HCT116 (cell line): ENCODE measurements around the gene MXD1. TPM values are rescaled to one million over a fixed set of nuclear protein-coding genes. Genes with fewer than 3 reads are reported as not detected.
"Not testable (repeated sequence)": the region's sequence is repeated elsewhere in the genome, so short reads cannot be mapped to it uniquely, and the experiment has no call there.

Source experiments
- ATAC-seq: fragments of 200-7000 bp; cut with Tn5 transposase; 2 replicates; pipeline ENCODE4 v1.9.1; 2020; ENCODE audit warnings: mild to moderate bottlenecking, moderate library complexity
- BruUV-seq: library from RNA; stranded (reverse); fragments of 400-500 nt; replicated peaks from 2 replicates; lab custom pipeline; 2021; lab: Mats Ljungman, UMichigan
- CTCF ChIA-PET: fragments of 300-600 bp; sonication (Branson Sonifier 250); formaldehyde crosslinking; loops from one replicate; lab custom pipeline; 2021; ENCODE audit warnings: antibody characterized with exemption; lab: Charles Lee
- POLR2A ChIA-PET: fragments of 300-600, 350-600 bp; sonication (Branson Sonifier 250); formaldehyde crosslinking; loops from one replicate; lab custom pipeline; 2021; ENCODE audit warnings: antibody characterized with exemption; lab: Charles Lee
- RAD21 ChIA-PET, 2 experiments: fragments of 300-600 bp; sonication (Branson Sonifier 250); formaldehyde crosslinking; loops; one replicate each; lab custom pipeline; 2023; ENCODE audit warnings: low total read pairs in 2 of 2; ENCODE audit not compliant: uncharacterized antibody in 2 of 2, unreplicated experiment in 2 of 2, low non-redundant PET in 1 of 2; lab: Charles Lee
- DNase-seq: peaks from one replicate; pipeline ENCODE4 v3.0.0-alpha.2; 2010; ENCODE audit warnings: low read depth, low spot score
- H2AFZ ChIP-seq: fragments of 200-600 bp; shearing (Covaris generic), sonication (generic); 2 replicates; pipeline ENCODE4 v1.6.1; 2017; ENCODE audit warnings: low read depth, mixed run types, mixed read lengths, antibody characterized with exemption, low read length; ENCODE audit not compliant: poor library complexity, severe bottlenecking
- H3K27ac ChIP-seq: 2 replicates; pipeline ENCODE4 v1.5.1; 2012; ENCODE audit warnings: low read depth, low read length
- H3K27me3 ChIP-seq: fragments of 200-600 bp; sonication (generic); 2 replicates; pipeline ENCODE4 v1.6.1; 2016; ENCODE audit warnings: mixed run types, low read length, mixed read lengths; ENCODE audit not compliant: insufficient read depth
- H3K36me3 ChIP-seq, 2 experiments: fragments of 200-500 bp in 1 of 2; fragments of 200-600 bp in 1 of 2; sonication (Bioruptor generic) in 1 of 2; sonication (generic) in 1 of 2; 2 replicates each; pipeline versions ENCODE4 v1.5.1 to v1.6.1; 2014 to 2016; ENCODE audit warnings: low read length in 2 of 2, inconsistent platforms in 1 of 2, mixed read lengths in 1 of 2, mixed run types in 1 of 2; ENCODE audit not compliant: insufficient read depth in 2 of 2, control insufficient read depth in 1 of 2
- H3K4me1 ChIP-seq, 2 experiments: fragments of 200-600 bp in 1 of 2; sonication (generic) in 1 of 2; 2 replicates each; pipeline versions ENCODE4 v1.5.1 to v1.6.1; 2012 to 2017; ENCODE audit warnings: low read length in 2 of 2, inconsistent platforms in 1 of 2, mild to moderate bottlenecking in 1 of 2, mixed read lengths in 1 of 2, mixed run types in 1 of 2, moderate library complexity in 1 of 2; ENCODE audit not compliant: insufficient read depth in 2 of 2, control insufficient read depth in 1 of 2
- H3K4me2 ChIP-seq: fragments of 200-600 bp; sonication (generic); 2 replicates; pipeline ENCODE4 v1.6.1; 2017; ENCODE audit warnings: mixed run types, low read length, mixed read lengths
- H3K4me3 ChIP-seq, 2 experiments: fragments of 200-600 bp in 1 of 2; sonication (generic) in 1 of 2; replicated peaks in 1 of 2; 2 replicates each; pipeline ENCODE4 v1.5.1; 2011 to 2016; ENCODE audit warnings: low read length in 2 of 2, control low read depth in 1 of 2, low read depth in 1 of 2, mild to moderate bottlenecking in 1 of 2, mixed read lengths in 1 of 2, mixed run types in 1 of 2
- H3K79me2 ChIP-seq: fragments of 200-600 bp; sonication (generic); 2 replicates; pipeline ENCODE4 v1.6.1; 2017; ENCODE audit warnings: mild to moderate bottlenecking, mixed run types, low read length, moderate library complexity, mixed read lengths; ENCODE audit not compliant: insufficient read depth
- H3K9ac ChIP-seq: fragments of 200-600 bp; sonication (generic); 2 replicates; pipeline ENCODE4 v1.6.1; 2016; ENCODE audit warnings: low read length, mixed read lengths
- H3K9me2 ChIP-seq: fragments of 200-600 bp; sonication (generic), shearing (Covaris generic); 2 replicates; pipeline ENCODE4 v1.6.1; 2017; ENCODE audit warnings: mixed run types, mild to moderate bottlenecking, moderate library complexity; ENCODE audit not compliant: insufficient read depth
- H3K9me3 ChIP-seq, 2 experiments: fragments of 200-500 bp in 1 of 2; fragments of 200-600 bp in 1 of 2; sonication (Bioruptor generic) in 1 of 2; sonication (generic) in 1 of 2; 2 replicates each; pipeline ENCODE4 v1.6.1; 2014 to 2017; ENCODE audit warnings: low read length in 2 of 2, mixed read lengths in 2 of 2, inconsistent platforms in 1 of 2, low read depth in 1 of 2, mild to moderate bottlenecking in 1 of 2, mixed run types in 1 of 2, moderate library complexity in 1 of 2; ENCODE audit not compliant: control insufficient read depth in 1 of 2, insufficient read depth in 1 of 2
- H4K20me1 ChIP-seq: fragments of 200-600 bp; sonication (generic), shearing (Covaris generic); 2 replicates; pipeline ENCODE4 v1.6.1; 2017; ENCODE audit warnings: mixed run types, mild to moderate bottlenecking, moderate library complexity; ENCODE audit not compliant: insufficient read depth
- CTCF ChIP-seq, 3 experiments: fragments of 200-600 bp in 1 of 3; sonication (generic) in 1 of 3; IDR thresholded peaks in 2 of 3; conservative IDR thresholded peaks in 1 of 3; 2 replicates each; pipeline ENCODE4 v1.5.1; 2012 to 2017; ENCODE audit warnings: low read depth in 2 of 3, low read length in 2 of 3, antibody characterized with exemption in 1 of 3, borderline replicate concordance in 1 of 3, control low read depth in 1 of 3, mild to moderate bottlenecking in 1 of 3, mixed read lengths in 1 of 3, mixed run types in 1 of 3, moderate library complexity in 1 of 3; ENCODE audit not compliant: insufficient read depth in 1 of 3
- intact Hi-C: fragments of 100-400 bp; cut with micrococcal nuclease; formaldehyde crosslinking; loops from 2 replicates; pipeline ENCODE4 v1.10.0; 2022
- total RNA-seq: library from RNA; stranded (reverse); gene quantifications from one replicate; pipeline ENCODE4 v1.2.1, GENCODE V29; 2021; ENCODE audit not compliant: unreplicated experiment

The MXD1 gene
- total RNA-seq, 1 experiment from 2014 or later, result 10.3 TPM

- peak; percentile 6 for DNase-seq
- POLR2A ChIA-PET, result interaction anchor here (0.9 kb wide), 1 partner anchor 21 kb away, joined by 4 read pairs; no protein-coding TSS in a partner anchor
- CTCF ChIA-PET, result interaction anchor here (2.8 kb wide), 1 partner anchor 168 kb away, joined by 18 read pairs; no protein-coding TSS in a partner anchor
- Histone ChIP-seq H3K4me1 (peaks cover 10 to 12% of the 10 kb centered on the region in 2 experiments), H3K79me2 (peaks cover 24% of the 10 kb centered on the region), H2AFZ (peak overlapping the region; percentile 99), H3K9ac (peak overlapping the region; percentile 76), H3K36me3 (peaks cover 0 to 13% of the 10 kb centered on the region in 2 experiments; a peak in 2 of 4 replicates), H3K4me2 (peak overlapping the region; percentile 80), H3K4me3 (peak overlapping the region; percentile 71 to 89; a peak in 3 of 4 replicates)
- ATAC-seq, result peak; percentile 68
- intact Hi-C loops, result loop anchor here (2.0 kb wide), 1 partner anchor 168 kb away; no protein-coding TSS in a partner anchor
- not testable (repeated sequence) for H3K27me3 ChIP-seq, H3K27ac ChIP-seq, H4K20me1 ChIP-seq, H3K9me3 ChIP-seq, BruUV-seq, H3K9me2 ChIP-seq
- RAD21 ChIA-PET, result interaction anchor here in 1 of 2 experiments (1.3 kb wide), 1 partner anchor 168 kb away, joined by 4 read pairs; no protein-coding TSS in a partner anchor
- peak in 1 of 3 experiments; percentile 18; a peak in 1 of 6 replicates for TF ChIP-seq CTCF (IDR thresholded peaks at IDR 0.05 in 2 of 3, conservative IDR thresholded peaks at IDR 0.05 in 1 of 3; ENCODE audit: borderline replicate concordance in 1 of 3, insufficient read depth in 1 of 3, low read depth in 2 of 3, low read length in 2 of 3)
Observed at GRCh38 chr2:69892838-69893424, 22.0 kb upstream of the MXD1 start.
